Measurements from ENCODE around the gene TLR9.

DNA sequence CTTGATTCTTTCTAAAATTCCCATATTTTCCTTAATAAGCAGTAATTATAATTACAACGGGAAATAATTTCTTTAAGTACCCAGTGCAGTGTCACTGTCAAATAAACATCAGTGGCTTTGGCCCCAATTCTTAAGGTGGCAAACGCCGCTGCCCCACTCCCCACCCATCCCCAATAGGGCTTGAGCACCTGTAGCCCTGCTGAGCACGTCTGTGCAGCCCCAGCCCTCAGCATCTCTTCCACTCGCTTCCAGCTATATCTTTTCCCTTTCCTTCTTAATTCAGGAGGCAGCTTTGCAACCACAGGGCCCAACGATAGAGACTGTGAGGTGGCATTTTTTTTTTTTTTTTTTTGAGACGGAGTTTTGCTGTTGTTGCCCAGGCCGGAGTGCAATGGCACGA is 29.2 kb upstream of the TLR9 start:
- TF ChIP-seq SUZ12 (IDR thresholded peaks at IDR 0.05; ENCODE audit: extremely low read depth, insufficient read depth, insufficient read length) (no peak), YY1 (IDR thresholded peaks at IDR 0.05; ENCODE audit: insufficient read depth, insufficient read length) (no peak), ZNF274 (IDR thresholded peaks at IDR 0.05; ENCODE audit: low read depth, low read length) (no peak)

Data from NT2/D1 (cell line).